GM20000 (cell line): ENCODE measurements around the gene ATG2B.
A peak's percentile ranks its signal among the peaks of the same experiment; 100 is the strongest.

Experiments used
- DNase-seq: peaks from one replicate; pipeline ENCODE4 v3.0.0; 2012; ENCODE audit warnings: low spot score
- TF ChIP-seq, protein P1 (sequence below): IDR thresholded peaks from 2 replicates; pipeline ENCODE4 v1.5.1; 2012; ENCODE audit warnings: mild to moderate bottlenecking, control low read depth; ENCODE audit errors: extremely low read depth, missing control alignments

ATG2B gene, protein sequence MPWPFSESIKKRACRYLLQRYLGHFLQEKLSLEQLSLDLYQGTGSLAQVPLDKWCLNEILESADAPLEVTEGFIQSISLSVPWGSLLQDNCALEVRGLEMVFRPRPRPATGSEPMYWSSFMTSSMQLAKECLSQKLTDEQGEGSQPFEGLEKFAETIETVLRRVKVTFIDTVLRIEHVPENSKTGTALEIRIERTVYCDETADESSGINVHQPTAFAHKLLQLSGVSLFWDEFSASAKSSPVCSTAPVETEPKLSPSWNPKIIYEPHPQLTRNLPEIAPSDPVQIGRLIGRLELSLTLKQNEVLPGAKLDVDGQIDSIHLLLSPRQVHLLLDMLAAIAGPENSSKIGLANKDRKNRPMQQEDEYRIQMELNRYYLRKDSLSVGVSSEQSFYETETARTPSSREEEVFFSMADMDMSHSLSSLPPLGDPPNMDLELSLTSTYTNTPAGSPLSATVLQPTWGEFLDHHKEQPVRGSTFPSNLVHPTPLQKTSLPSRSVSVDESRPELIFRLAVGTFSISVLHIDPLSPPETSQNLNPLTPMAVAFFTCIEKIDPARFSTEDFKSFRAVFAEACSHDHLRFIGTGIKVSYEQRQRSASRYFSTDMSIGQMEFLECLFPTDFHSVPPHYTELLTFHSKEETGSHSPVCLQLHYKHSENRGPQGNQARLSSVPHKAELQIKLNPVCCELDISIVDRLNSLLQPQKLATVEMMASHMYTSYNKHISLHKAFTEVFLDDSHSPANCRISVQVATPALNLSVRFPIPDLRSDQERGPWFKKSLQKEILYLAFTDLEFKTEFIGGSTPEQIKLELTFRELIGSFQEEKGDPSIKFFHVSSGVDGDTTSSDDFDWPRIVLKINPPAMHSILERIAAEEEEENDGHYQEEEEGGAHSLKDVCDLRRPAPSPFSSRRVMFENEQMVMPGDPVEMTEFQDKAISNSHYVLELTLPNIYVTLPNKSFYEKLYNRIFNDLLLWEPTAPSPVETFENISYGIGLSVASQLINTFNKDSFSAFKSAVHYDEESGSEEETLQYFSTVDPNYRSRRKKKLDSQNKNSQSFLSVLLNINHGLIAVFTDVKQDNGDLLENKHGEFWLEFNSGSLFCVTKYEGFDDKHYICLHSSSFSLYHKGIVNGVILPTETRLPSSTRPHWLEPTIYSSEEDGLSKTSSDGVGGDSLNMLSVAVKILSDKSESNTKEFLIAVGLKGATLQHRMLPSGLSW (N-terminal part only)

DNA sequence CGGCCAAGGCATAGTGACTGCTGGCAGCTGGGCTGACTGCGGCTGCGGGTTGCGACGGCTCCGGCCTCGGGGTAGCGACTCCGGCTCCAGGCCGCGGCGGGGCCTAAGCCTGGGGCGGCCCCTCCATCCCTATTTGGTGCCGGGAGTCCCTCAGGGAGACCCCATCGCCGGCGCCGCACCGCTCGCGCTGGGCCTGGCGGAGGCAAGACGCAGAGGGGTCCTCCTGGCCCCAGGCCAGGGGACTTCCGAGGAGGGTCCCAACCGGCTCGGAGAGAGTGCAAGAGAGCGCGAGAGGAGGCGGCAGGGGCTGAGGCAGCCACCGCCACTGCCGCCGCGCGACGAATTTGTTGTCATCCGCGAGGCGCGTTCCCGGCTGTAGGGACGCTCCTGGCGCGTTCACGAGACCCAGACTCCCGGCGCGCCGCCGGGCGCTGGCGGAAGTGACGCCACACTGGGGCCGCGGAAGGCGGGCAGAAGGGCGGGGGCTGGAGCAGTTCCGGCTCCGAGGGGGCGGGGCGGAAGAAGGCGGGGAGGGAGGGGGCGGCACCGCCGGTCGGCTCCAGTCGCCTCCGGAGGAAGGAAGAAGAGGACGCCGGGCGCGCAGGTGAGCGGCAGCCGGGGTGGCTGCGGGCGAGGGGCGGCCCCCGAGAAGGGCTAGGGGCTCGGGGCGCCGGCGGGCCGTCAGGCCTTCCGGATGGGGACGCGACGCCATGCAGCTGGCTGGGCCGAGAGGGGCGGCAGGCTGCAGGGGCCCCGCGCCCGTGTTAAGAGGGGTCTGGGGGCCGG is at the start of gene ATG2B, which contains the start of gene GSKIP:
ATG2B (minus strand) TSS at position 377 of the 786 bp plus-strand sequence; CDS start at position 12, 365 bp downstream.
GSKIP (plus strand) TSS at position 562 of the 786 bp plus-strand sequence. CDS start 18,722 bp downstream, outside the sequence.
- TF ChIP-seq, protein P1, sequence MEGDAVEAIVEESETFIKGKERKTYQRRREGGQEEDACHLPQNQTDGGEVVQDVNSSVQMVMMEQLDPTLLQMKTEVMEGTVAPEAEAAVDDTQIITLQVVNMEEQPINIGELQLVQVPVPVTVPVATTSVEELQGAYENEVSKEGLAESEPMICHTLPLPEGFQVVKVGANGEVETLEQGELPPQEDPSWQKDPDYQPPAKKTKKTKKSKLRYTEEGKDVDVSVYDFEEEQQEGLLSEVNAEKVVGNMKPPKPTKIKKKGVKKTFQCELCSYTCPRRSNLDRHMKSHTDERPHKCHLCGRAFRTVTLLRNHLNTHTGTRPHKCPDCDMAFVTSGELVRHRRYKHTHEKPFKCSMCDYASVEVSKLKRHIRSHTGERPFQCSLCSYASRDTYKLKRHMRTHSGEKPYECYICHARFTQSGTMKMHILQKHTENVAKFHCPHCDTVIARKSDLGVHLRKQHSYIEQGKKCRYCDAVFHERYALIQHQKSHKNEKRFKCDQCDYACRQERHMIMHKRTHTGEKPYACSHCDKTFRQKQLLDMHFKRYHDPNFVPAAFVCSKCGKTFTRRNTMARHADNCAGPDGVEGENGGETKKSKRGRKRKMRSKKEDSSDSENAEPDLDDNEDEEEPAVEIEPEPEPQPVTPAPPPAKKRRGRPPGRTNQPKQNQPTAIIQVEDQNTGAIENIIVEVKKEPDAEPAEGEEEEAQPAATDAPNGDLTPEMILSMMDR, result no peak
- peak; percentile 96 for DNase-seq

DNA sequence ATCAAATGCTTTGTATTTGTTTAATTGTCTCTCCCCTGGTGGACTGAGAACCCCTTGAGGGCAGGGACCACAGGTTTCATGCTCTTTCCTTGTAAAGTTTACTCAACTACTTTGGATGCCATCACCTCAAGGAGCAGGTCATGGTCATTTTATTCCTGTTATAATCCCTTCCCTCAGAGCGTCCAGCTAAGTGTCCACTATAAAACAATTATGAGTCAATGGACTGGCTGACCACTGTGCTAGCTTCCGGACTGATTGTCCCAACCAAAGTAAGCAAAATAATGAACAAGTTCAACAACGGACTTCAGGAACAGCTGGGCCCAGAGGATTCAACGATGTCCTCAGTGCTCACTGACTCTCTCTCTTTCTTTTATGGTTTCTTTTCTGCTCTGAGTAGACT is 47.0 kb upstream of the ATG2B start:
- TF ChIP-seq, protein P1, result no peak

DNA sequence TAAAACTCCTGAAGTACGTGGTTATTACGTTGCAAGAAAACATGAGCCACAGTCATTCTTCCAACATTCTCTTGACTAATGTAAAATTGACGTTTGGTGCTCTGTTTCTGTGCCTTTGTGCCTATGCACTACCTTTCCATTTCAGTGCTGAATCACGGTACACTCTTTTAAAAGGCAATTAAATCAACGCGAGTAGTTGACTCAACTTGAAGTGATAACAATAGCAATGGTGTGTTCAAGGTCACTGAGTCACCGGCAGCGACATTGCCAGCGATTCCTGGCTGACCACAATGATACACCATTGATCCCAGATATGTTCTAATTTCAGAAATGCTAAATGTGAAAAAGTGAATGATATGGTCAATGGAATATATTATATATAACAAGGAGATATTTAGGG is 46.6 kb upstream of the ATG2B start:
- TF ChIP-seq, protein P1, result no peak
- DNase-seq, result no peak

More for the DNA sequence above, 47.0 kb upstream of the ATG2B start:
- DNase-seq, result no peak

DNA sequence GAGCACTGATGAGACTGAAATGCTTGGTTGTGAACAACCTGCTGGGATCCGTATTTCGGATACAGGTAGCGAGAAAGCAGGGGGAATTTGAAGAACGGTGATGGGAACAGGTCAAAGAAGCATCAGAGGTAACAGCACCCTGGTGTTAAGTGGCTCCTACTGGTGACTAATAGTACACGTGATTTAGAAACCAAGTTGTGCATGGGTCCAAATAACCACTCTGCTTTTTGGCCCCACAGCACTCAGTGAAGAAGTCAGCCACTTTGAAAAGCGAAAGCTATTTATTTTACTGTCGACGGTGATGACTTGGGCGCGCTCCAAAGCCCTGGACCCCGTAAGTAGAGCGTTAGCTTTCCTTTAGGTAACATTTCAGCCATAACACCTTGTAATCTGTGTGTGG is 45.5 kb upstream of the ATG2B start:
- no peak for DNase-seq
- TF ChIP-seq, protein P1, result no peak

DNA sequence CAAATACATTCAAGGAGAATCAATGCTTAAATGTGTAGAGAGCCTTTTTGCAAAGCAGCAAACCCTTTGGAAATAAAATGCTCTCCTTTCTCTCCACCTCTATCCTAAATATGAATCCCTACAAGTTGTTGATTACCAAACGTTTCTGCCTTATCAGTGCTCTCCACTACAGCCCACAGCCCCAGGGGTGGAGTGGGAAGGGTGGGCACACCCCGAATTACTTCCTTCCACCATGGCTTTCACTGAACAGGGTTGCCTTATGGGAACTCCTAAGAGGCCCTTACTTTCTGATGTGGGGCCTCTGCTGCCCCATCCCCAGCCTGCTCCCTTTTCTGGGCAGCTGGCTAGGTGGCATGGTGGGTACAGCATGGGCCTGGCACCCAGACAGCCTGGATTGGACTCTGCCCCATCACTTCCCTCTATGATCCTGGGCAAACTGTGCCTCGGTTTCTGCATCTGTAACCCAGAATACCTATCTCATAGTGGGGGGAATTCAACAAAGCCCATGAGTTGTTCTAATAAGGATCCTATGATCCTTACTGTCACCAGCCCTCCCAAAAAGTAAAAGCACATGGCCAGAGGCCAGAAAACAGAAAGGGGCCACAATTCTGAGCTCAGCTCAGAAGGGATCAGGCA is 44.9 kb upstream of the ATG2B start:
- no peak for DNase-seq
- TF ChIP-seq, protein P1, result no peak

DNA sequence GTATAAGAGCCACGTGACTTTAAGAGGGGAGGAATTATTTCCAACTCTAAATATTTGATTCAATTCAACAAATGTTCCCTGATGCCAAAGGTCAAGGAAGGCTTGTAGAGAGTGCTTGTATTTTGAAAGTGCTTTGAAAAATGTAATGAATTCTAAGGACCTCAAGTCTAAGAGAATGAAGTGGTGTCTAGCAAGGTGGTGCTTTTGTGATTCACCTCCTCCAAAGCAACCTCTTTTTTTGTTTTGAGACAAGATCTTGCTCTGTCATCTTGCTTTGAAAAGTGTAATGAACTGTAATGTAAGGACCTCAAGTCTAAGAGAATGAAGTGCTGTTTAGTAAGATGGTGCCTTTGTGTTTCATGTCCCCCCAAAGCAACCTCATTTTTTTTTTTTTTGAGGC is 42.5 kb upstream of the ATG2B start:
- DNase-seq, result no peak
- TF ChIP-seq, protein P1, result no peak
